Pulmonary artery endothelial cell (primary cell): ENCODE measurements around the gene EGFR. TPM values are rescaled to one million over a fixed set of nuclear protein-coding genes. Genes with fewer than 3 reads are reported as not detected.
"Not testable (repeated sequence)": the region's sequence is repeated elsewhere in the genome, so short reads cannot be mapped to it uniquely, and the experiment has no call there.

Experiments
- DNase-seq: peaks from one replicate; pipeline ENCODE4 v3.0.0-alpha.2; 2011; ENCODE audit warnings: low read depth, low spot score
- total RNA-seq: library from RNA; depleted of rRNA; stranded (reverse); fragments of >200 nt; gene quantifications from 2 replicates; pipeline ENCODE4 v1.2.3, GENCODE V29; 2014

Gene EGFR
- total RNA-seq, 1 donor from 2014 or later, result 2.5 TPM

DNA sequence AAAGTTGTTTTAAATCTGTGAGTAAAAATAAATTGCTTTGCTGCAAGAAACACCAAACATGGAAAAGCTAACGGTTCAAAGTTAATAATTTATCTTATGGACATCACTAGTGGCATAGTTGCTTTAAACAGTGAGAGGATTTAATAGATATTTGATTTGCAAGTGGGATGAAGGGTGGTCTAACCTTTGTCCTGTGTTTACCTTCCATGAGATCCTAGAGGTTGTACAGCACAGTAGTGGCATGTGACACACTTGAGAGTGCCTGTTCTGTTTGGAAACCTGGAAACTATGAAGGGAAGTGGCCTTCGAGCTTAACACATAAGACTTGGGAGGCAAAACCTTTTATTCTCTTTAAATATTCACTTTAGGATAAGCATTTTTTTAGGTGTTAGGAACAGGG lies 16.0 kb downstream of the EGFR start:
- DNase-seq, result no peak

DNA sequence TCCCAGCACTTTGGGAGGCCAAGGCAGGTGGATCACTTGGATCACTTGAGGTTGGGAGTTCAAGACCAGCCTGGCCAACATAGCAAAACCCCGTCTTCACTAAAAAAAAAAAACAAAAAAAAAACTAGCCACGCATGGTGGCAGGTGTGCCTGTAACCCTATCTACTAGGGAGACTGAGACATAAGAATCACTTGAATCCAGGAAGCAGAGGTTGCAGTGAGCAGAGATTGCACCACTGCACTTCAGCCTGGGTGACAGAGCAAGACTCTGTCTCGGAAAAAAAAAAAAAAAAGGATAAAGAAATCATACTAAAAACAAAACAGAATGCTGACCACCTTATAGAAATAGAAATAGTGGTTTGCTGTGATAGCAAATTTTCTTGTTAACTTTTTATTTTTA lies 16.6 kb downstream of the EGFR start:
- not testable (repeated sequence) for DNase-seq

DNA sequence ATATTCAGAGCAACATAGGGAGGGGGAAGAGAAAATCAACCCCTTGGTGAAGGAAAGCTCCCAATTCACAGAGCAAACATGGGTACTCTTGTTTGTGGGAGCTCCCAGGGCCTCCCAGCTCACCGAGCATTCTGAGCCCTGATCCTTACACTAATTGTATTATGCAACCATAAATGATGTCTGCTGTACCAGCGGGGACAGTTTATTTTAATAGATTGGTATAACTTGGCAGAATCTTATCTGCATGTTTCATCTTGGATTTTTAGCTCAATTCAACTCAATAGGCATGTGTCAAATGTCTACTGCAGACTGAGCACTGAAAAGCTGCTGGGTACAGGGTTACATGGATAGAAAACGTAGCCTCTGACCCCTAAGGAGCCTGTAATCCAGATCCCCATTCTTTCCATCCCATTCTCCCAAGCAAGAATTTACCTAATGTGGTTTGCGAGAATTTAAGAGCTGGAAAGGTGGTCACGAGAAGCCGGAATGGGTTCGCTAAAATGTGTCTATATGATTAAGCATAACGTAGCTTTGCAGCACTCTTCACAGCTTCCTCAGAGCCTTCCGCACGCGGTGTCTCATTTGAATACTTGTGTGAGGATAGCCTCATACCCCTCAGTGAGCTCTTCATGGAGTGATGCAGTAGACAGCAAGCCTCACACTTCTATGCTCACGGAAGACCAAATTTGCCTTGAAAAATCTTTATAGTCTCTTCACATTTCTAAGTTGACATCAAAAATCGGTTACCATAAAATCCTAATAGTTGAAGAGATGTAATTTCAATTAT lies 18.3 kb downstream of the EGFR start:
- DNase-seq, result no peak

DNA sequence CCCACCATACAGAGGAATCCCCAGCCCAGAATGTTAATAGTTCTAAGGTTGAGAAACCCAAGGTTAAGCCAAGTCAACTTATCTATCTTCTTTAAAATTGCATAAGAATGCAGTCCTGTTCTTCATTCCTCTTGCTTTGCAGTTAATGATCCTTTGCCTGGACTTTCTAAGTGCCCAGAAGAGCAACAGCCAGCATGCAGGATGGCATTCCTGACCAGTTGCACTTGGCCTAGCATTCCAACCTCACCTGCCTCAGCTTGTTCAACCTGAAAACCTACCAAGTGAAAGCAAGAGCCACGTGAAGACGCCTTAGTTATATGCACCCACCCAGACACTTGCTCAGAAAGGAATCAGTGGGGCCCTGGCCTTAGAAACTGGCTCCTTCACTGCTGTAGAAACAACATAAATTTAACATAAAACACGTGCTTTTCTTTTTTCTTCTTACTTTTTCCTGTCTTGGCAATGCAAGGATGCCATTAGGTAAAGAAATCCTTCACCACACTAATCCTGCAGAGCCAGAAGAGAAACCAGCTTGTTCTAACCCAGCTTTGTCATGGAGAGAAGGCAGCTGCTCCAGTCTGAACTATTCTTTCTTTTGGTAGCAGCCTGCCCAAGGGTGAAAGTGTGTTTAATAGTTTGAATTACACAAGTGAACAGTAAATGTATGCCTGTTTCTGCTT lies 25.0 kb downstream of the EGFR start:
- no peak for DNase-seq

DNA sequence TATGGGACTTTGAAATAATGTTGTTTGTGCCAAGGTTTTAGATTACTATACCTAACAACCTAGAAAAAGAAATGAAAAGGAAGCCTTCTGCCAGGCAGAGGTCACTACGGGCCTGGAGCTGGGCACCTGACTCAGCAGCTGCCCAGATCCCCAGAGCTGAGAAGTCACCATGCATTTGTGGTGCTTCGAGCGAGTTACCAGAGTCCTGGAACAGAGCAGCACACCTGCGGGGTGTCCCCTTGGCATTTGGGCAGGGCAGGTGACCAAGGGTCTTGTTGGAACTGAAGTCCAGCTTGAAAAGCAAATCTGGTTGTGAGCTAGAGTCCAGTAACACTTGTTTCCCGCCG lies 25.5 kb downstream of the EGFR start:
- no peak for DNase-seq

DNA sequence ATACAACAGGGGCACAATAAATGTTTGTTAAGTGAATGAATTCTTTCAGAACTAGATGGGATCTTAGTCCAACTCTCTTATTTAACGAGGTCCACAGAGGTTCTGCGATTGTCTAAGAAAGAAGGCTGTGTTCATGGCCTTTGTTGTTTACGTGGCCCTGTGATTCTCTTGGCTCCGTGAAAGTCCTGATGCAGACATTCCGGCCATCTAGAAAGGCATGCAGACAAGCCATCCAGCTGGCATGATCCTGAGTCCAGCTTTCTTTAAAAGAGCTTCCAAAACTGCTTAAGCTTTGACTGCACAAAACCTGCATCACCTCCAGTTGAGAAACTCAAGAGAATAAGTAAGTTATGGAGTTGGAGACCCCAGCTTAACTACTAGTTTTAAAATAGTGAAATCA lies 26.0 kb downstream of the EGFR start:
- no peak for DNase-seq

DNA sequence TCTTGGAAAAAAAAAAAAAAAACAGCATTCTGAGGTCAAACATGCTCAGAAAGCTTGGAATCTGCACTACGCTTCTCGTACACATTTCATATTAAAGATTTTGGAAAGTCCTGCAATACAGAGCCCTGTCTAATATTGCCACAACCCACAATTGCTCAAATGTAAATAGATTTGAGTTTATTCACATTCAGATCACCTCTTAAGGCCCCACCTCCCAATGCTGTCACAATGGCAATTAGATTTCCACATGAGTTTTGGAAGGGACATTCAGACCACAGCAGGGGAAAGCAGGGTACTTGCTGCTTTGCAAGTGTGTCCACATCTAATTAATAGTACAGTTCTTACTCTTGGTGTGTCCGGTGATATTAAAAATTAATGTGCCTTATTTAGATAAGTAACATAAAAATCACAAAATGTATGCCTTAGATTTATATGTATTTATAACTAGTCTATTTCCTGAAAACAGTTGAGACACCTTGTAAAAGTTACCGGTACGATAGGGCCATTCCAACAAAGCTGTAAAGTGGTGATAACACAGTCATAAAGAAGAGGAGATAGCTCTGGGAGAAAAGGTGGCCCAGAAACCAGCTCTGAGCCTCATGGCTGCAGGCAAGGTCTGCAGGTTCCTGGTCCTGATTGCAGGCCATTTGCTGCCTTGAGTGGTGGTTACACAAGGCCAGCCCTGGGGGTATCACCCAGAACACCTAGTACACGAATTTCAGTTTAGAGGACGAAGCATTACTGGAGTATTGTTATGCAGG lies 27.9 kb downstream of the EGFR start:
- no peak for DNase-seq

DNA sequence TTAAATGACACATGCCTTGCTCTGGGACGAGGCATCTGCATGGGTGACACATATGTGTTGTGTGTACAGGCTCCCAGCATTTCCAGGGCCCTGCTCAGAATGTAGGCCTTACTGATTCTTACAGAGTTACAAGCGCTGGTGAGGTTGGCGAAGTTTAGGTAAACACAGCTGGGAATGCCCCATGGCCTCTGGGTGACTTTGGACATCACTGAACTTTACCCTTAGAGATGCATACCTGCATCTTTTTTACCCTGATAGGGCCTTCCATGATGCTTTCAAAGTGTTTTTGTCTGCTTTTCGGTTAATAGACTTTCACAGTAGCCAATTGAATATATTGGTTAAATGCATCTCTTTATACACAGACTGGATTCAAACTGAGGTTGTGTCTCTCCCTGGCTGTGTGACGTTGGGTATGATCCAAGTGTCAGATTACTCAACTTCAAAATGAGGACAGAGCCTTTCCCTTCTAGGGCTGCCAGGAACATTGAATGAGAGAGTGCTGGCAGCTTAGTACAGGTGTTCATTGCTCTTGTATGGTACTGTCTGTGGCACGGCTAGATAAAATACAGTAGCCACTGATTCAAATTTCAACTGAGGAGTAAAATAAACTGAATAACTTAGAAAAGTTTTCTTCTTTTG lies 29.5 kb downstream of the EGFR start:
- DNase-seq, result no peak

DNA sequence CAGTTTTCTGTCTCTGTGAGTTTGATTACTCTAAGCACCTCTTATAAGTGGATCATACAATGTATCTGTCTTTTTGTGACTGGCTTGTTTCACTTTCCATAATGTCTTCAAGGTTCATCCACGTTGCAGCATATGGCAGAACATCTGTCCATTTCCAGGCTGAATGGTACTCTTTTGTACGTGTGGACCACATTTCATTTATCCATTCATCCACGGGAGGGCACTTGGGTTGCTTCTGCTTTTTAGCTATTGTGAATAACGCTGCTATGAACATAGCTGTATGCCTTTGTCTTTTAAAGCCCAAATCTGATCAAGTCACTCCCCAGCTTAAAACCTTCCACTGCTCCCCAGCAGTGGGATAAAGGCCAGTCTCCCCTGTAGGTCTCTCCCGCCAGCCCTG lies 31.5 kb downstream of the EGFR start:
- no peak for DNase-seq

DNA sequence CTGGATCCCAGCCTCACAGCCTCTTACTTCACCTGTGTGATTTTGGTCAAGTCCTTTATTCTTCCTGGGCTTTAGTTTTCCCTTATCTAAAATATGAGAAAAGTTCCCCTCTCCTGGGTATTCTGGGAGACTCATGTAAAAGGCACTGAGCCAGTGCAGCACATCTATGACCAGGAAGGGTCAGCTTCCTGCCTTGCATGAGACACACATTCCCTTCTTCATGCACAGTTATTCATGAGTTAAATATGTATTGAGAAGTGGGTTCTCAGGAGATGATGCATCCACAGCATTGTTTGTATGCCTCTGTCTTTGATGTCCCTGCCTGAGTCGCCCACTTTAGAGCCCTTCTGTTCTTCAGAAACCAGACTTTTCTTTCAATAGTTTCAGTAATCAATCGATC lies 33.3 kb downstream of the EGFR start:
- no peak for DNase-seq

DNA sequence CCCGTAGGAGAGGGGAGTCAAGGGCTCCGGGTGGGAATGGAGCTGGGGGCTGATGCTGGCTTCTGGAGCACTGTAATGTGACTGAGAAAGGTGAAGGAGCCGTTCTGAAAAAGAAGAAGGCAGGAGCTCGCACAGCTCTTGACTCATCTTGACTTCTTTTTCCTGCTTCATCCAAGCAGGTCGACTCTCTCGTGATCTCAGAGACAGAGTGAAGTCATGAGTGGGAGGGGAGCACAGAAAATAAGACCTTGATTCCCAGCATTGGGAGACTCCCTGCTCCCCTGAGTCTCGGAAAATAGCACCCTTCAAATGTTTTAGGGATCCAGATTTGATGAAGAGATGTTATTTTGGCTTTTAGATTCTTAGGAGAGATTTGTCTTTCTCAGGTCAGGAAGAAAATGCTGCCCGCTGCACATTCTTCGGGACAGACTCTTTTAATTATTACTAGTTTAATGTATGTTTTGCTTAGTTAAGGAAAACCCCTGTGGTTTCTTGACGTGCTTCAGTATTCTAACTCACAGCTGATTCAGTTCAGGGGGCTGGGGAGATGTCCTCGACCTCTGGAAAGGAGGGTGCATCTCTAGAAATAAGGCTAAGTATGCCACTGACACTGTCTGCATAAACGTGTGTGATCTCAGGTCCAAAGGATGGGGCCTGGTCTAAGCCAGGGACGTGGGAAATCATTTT lies 34.1 kb downstream of the EGFR start:
- DNase-seq, result no peak

DNA sequence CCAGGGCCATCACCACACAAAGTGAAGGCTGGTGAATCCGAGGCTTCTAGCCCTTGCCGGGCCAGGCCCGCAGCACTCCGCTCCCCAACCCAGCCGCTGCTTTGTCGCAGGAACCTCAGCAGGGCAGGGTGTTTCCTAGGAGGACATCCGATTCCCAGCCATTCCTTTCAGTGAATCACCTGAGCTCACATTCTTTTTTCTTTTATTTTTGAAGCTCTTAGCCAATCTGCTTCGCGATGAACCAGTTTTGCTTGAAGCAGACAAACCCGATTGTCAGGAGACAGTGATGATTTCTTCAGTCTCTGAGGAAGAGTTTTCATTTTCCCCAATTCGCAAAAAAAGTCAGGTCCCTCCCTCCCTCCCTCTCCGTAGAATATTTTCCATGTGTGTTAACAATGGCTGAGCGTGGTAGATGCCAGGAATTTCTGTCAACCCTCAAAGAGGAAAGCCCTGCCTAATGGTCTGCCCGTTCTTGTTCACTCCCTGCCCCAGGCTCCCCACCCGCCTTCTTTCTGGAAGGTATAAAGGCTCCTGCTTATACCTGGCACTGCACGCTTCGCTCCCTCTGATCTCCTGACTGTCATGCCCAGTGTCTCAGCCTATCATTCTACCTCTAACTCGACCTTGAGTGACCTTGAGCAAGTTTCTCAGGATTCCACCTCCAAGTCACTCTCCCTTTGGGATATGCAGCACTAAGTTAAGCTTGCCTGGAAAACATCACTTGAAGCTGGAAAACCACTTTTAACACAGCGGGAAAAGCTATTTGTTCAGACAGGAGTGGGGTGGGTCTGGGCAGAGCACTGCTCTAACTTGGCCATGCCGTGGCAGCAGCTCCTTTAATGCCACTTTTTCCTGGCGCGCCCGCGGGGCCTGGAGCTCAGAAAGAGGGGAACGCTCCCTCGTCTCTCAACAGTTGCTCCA lies 35.1 kb downstream of the EGFR start:
- DNase-seq, result no peak

DNA sequence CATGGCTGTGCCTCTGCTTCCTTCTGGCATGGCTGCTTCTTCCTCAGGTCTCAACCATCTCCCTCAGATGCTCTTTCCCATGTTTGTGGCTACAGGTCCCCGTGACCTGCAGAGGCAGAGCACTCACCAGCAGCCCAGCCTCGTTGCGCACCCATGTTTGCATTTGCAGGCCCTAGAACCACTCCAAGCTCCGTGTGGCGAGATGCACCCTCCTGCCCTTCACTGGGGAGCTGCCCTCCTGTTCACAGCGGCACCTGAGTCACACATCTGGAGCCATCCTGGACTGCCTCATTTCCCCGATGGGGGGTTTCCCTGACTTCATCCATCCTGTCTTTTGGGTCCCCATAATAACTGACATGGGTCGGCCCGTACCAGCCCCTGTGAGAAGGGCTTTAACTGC lies 35.9 kb downstream of the EGFR start:
- no peak for DNase-seq

DNA sequence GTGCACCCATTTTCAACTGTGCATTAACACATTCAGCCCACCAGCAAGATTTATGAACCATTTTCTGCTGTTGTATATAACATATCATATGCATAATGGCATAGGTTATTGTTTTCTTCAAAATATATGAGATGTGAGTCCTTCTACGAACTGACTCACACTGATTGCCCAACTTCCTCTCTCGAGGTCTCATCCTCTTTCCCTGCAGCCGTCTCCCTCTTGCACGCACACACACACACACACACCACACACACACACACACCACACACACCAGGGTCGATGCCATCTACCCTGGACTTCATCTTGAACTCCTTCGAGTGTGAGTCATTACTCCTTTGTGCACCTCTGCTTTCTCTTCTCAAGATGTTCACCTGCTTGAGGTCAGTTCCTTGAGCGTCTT lies 36.7 kb downstream of the EGFR start:
- DNase-seq, result no peak

DNA sequence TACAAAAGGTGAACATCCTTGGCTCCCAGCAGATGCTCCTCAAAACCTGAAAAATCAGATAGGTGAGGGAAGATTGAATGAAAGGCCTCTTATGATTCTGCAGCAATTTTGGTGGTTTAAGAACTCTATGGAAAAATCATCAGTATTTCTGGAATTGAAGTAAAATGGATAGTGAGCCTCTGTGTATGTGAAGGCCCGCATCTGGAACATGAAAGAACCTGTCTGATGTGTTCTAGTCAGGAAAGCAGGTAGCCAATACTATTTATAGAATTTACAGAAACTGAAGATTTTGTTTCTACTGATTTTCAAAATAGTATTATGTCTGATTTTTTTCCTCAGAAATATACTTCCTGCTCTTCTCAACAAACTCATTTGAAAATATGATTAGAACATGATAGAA lies 37.3 kb downstream of the EGFR start:
- DNase-seq, result no peak

DNA sequence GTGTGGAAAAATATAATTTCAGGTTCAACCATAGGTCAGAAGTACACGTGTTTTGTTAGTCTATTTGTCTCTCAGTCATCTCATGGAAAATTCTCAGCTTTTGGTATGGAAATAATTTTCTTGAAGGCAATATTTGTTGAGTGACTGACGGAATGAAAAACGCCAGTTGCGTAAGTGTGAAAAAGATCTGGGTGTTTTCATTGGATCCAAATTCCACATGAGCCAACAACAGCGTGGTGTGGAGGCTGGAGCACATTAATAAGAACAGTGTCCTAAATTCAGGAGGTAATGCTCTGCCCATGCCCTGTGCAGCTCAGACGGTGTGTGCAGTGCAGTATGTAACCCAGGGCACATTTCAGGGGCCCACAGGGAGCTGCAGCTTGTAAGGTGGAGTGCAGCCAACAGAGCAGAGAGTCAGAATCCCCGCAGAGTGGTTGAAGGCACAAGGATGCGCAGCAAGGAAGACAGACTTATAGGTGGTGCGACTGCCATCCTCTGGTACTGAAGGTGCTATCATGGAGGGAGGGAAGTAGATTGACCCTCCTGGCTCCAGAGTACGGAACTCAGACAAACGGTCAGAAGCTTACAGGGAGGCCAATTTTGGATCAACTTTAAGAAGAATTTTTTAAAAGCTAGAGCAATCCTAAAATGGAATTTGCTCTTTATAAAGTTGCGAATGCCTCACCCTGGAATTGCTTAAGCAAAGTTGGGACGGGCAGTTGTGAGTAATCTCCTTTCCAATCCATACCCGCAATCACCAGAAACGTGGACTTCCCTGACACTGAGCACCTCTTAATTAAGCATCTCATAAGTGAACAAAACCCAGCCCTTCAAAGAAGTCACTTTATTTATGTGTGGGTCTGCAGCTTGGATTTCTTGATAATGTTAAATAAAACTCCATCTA lies 38.0 kb downstream of the EGFR start:
- no peak for DNase-seq

DNA sequence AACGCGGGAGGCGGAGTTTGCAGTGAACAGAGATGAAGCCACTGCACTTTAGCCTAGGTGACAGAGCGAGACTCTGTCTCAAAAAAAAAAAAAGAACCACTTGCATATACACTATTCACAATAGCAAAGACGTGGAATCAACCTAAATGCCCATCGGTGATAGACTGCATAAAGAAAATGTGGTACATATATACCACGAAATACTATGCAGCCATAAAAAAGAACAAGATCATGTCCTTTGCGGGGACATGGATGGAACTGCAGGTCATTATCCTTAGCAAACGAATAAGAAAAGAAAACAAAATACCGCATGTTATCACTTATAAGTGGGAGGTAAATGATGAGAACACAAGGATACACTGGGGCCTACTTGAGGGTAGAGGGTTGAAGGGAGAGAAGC lies 39.5 kb downstream of the EGFR start:
- DNase-seq, result no peak

DNA sequence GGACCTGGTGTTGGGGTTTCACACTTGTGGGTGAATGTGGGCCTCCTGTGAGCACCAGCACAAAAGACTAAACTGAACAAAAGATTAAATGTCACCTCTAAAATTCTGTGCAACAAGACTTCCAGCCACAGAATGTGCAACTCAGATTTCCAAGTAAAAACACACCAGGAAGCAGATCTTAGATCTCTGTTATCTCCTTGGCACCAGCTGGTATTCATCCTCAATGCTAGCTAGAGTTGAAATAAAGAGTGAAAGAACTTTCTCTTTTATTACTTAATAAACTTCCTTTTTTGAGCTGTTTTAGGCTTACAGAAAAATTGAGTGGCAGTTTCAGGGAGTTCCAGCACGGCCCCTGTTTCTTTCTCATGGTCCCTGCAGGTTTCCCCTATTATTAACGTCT lies 40.2 kb downstream of the EGFR start:
- DNase-seq, result no peak

DNA sequence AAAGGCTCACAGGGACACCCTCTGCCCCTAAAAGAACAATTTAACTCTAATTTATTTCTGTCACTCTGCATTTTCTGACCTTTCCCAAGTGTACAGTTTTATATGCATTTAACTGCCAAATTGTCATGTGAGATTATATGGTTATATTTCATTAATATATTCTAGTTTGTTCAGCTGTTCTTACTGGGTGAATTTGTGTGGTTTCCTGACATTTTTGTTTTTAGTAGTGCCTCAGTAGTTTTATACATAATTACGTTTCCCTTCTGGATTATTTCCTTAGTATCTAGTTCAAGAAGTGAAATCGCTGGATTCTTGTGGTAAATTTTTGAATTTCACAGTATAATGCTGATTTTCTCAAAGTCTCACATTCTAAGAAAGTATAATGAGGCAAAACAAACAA lies 41.3 kb downstream of the EGFR start:
- no peak for DNase-seq
